BLaER1 (cell line): ENCODE data around the gene TIGAR.

Experiments used
- H3K27ac ChIP-seq: shearing (Covaris generic); formaldehyde crosslinking; 2 replicates; pipeline ENCODE4 v1.8.1; 2022
- H3K27me3 ChIP-seq: shearing (Covaris generic); formaldehyde crosslinking; 2 replicates; pipeline ENCODE4 v1.8.1; 2022
- H3K36me3 ChIP-seq: shearing (Covaris generic); formaldehyde crosslinking; 2 replicates; pipeline ENCODE4 v1.8.1; 2022
- H3K4me1 ChIP-seq: shearing (Covaris generic); formaldehyde crosslinking; 2 replicates; pipeline ENCODE4 v1.8.1; 2022
- H3K4me2 ChIP-seq: shearing (Covaris generic); formaldehyde crosslinking; 2 replicates; pipeline ENCODE4 v1.8.1; 2022
- H3K4me3 ChIP-seq: shearing (Covaris generic); formaldehyde crosslinking; 2 replicates; pipeline ENCODE4 v1.8.1; 2022
- H3K9ac ChIP-seq: shearing (Covaris generic); formaldehyde crosslinking; 2 replicates; pipeline ENCODE4 v1.8.1; 2022
- H3K9me3 ChIP-seq: shearing (Covaris generic); formaldehyde crosslinking; 2 replicates; pipeline ENCODE4 v1.8.1; 2022
- H4K20me1 ChIP-seq: shearing (Covaris generic); formaldehyde crosslinking; 2 replicates; pipeline ENCODE4 v1.8.1; 2022
- Cebpa-rat ChIP-seq: shearing (Covaris generic); IDR thresholded peaks from 2 replicates; pipeline ENCODE4 v1.8.1; 2022

The TIGAR gene, protein sequence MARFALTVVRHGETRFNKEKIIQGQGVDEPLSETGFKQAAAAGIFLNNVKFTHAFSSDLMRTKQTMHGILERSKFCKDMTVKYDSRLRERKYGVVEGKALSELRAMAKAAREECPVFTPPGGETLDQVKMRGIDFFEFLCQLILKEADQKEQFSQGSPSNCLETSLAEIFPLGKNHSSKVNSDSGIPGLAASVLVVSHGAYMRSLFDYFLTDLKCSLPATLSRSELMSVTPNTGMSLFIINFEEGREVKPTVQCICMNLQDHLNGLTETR

DNA sequence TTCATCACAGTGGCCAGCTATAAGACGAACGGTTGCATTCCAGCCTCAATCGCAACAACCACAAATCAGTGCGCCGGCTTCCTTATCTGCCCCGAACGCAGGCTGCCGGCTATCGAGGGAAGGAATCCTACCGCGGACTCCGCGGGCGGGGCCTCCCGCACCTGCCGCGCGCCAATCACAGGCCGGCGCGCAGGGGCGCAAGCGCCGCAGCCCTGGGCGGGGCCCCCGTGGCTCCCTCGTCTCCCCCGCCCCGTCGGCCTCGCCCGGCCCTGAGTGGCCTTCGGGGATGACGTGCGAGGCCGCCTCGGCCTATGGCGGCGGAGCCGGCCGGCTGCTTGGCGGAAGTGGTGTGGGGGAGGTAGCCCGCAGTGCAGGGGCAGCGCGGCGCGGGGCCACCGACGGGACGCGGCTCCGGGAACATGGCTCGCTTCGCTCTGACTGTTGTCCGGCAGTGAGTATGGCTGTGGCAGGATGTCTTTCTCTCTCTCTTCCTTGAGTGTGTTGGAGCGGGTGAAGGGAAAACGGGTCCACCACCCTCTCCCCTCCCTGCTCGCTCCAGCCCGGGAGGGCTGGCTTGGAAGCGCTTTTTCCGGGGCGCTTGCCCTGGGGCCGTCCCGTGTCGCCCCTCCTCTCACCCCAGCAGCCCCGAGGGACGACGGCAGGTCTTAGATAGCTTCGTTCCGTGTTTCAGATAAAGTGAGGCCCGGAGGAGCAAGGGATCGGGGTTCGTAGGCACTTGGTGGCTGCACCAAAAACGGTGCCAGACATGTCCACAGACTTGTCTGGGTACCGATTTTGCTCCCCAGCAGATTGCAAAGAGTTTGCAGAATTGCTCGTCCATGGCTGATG, at the start of gene TIGAR:
Gene TIGAR (plus strand): TSS at position 361 of the 849 bp plus-strand sequence. CDS start 59 bp downstream, at position 420.
- Histone ChIP-seq H3K36me3 (peaks cover 18% of the 10 kb centered on the region), H3K9ac (peak within 1 kb of the TSS; percentile 85), H3K4me2 (peak within 1 kb of the TSS; percentile 90), H3K27ac (peak within 1 kb of the TSS; percentile 78), H3K9me3 (no peaks in the 10 kb centered on the region), H3K4me1 (peaks cover 30% of the 10 kb centered on the region), H3K4me3 (peak within 1 kb of the TSS; percentile 80), H3K27me3 (no peaks in the 10 kb centered on the region), H4K20me1 (peaks cover 20% of the 10 kb centered on the region; the same call in 1 of the 2 replicates)
- TF ChIP-seq Cebpa-rat: no peak

DNA sequence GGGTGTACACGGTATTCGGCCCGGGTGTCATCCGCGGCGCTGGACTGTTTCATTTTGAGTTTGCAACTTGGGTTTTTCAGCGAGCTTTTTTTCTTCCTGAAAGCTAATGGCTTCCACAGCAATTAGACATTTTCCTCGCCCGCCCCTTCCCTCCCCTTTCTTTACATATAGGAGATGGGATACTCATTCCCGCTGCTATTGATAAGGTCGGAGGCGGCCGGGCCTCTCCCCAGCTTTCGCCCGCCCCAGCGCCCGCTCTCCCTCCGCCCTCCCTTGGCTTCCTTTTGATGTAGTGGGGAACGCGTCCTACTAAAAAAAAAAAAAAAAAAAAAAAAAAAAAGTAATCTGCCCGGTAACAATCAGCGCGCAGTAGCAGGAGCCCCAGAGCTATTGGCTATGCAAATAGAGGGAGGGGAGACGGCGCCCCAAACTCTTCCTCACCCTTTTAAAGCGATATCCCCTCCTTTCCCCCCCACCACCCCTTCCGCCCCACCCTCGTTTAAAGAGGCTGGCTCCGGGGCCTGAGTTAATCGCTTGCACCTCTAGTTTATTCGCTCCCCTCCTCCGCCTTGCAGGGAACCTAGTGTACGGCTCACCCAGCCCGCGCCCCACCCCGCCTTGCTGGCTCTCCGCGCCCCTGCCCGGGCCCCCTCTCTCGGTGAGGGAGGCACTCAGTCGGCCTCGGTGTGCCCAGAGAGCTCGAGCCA, 49.1 kb upstream of the TIGAR start:
- Histone ChIP-seq H3K9me3 (no peaks in the 10 kb centered on the region), H3K4me3 (peak overlapping the region; percentile 55), H4K20me1 (peaks cover 85% of the 10 kb centered on the region), H3K4me1 (peaks cover 44% of the 10 kb centered on the region), H3K27ac (no peak overlapping the region), H3K27me3 (peaks cover 100% of the 10 kb centered on the region), H3K4me2 (peak overlapping the region; percentile 69), H3K9ac (no peak overlapping the region), H3K36me3 (no peaks in the 10 kb centered on the region)
- TF ChIP-seq Cebpa-rat: no peak

DNA sequence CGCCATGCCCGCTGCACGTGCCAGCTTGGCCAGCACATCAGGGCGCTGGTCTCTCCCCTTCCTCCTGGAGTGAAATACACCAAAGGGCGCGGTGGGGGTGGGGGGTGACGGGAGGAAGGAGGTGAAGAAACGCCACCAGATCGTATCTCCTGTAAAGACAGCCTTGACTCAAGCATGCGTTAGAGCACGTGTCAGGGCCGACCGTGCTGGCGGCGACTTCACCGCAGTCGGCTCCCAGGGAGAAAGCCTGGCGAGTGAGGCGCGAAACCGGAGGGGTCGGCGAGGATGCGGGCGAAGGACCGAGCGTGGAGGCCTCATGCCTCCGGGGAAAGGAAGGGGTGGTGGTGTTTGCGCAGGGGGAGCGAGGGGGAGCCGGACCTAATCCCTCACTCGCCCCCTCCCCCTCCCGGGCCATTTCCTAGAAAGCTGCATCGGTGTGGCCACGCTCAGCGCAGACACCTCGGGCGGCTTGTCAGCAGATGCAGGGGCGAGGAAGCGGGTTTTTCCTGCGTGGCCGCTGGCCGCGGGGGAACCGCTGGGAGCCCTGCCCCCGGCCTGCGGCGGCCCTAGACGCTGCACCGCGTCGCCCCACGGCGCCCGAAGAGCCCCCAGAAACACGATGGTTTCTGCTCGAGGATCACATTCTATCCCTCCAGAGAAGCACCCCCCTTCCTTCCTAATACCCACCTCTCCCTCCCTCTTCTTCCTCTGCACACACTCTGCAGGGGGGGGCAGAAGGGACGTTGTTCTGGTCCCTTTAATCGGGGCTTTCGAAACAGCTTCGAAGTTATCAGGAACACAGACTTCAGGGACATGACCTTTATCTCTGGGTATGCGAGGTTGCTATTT, 48.4 kb upstream of the TIGAR start:
- peaks cover 82% of the 10 kb centered on the region for H4K20me1 ChIP-seq
- peak overlapping the region; percentile 69 for H3K4me2 ChIP-seq
- TF ChIP-seq Cebpa-rat: no peak
- no peak overlapping the region for H3K9ac ChIP-seq
- peaks cover 99% of the 10 kb centered on the region for H3K27me3 ChIP-seq
- peak overlapping the region; percentile 55 for H3K4me3 ChIP-seq
- H3K36me3 ChIP-seq: no peaks in the 10 kb centered on the region
- no peak overlapping the region for H3K27ac ChIP-seq
- peaks cover 44% of the 10 kb centered on the region for H3K4me1 ChIP-seq
- no peaks in the 10 kb centered on the region for H3K9me3 ChIP-seq

DNA sequence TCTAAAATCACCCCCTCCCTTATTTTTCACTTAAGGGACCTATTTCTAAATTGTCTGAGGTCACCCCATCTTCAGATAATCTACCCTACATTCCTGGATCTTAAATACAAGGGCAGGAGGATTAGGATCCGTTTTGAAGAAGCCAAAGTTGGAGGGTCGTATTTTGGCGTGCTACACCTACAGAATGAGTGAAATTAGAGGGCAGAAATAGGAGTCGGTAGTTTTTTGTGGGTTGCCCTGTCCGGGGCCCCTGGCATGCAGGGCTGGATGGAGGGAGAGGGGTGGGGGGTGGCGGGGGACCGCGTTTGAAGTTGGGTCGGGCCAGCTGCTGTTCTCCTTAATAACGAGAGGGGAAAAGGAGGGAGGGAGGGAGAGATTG, 47.8 kb upstream of the TIGAR start:
- Histone ChIP-seq H3K4me3 (no peak overlapping the region), H3K4me2 (peak overlapping the region; percentile 69), H4K20me1 (peaks cover 76% of the 10 kb centered on the region), H3K9ac (no peak overlapping the region), H3K4me1 (peaks cover 44% of the 10 kb centered on the region), H3K9me3 (no peaks in the 10 kb centered on the region), H3K36me3 (no peaks in the 10 kb centered on the region), H3K27me3 (peaks cover 98% of the 10 kb centered on the region), H3K27ac (no peak overlapping the region)
- TF ChIP-seq Cebpa-rat: no peak

DNA sequence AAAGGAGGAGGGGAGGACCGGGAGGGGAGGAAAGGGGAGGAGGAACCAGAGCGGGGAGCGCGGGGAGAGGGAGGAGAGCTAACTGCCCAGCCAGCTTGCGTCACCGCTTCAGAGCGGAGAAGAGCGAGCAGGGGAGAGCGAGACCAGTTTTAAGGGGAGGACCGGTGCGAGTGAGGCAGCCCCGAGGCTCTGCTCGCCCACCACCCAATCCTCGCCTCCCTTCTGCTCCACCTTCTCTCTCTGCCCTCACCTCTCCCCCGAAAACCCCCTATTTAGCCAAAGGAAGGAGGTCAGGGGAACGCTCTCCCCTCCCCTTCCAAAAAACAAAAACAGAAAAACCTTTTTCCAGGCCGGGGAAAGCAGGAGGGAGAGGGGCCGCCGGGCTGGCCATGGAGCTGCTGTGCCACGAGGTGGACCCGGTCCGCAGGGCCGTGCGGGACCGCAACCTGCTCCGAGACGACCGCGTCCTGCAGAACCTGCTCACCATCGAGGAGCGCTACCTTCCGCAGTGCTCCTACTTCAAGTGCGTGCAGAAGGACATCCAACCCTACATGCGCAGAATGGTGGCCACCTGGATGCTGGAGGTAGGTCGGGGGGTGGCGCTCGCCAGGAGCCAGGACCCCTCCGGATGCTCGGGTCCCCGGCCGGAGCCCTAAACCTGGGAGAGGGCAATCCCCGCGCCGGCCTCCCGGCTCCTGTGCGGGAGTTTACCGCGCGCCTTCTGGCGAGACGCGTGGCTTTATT, 47.2 kb upstream of the TIGAR start, which contains the start of gene CCND2:
Gene CCND2 (plus strand): TSS at position 111 of the 744 bp plus-strand sequence. CDS start 279 bp downstream, at position 390.
- peaks cover 44% of the 10 kb centered on the region for H3K4me1 ChIP-seq
- no peaks in the 10 kb centered on the region for H3K9me3 ChIP-seq
- no peak within 1 kb of the TSS for H3K9ac ChIP-seq
- no peaks in the 10 kb centered on the region for H3K36me3 ChIP-seq
- H3K27ac ChIP-seq: no peak within 1 kb of the TSS
- H3K4me3 ChIP-seq: peak within 1 kb of the TSS; percentile 55
- H3K27me3 ChIP-seq: peaks cover 96% of the 10 kb centered on the region
- H4K20me1 ChIP-seq: peaks cover 70% of the 10 kb centered on the region
- peak within 1 kb of the TSS; percentile 69 for H3K4me2 ChIP-seq
- TF ChIP-seq Cebpa-rat: no peak

DNA sequence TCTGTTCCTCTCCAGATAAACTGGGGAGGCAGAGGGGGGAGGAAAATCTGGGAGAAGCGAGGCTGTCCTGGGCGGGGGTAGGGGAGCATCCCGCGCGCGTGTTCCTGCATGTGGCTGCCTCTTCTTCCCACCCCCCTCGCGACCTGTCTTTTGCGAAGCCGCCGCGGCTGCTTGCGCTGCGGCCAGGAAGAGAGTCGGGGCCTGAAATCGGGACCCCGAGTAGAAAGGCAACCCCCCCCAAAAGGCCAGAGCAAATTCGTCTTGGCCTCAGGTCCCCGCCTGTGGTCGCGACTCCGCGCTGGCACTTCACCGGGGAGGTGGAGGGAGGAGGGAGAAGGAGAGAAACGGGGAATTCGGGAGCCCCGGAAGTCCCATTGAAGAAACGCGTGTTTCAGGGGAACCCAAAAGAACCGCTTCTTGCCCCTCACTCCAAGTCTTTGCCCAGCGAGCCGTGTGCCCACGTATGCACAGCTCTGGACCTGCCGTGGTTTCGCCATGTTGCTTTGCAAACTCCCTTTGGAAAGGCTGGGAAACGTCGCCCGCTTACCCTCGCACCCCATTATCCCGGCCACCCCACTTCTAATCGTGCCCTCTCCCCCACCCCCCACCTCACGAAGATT, 46.5 kb upstream of the TIGAR start:
- Histone ChIP-seq H3K9ac (no peak overlapping the region), H3K4me1 (peaks cover 40% of the 10 kb centered on the region), H3K4me2 (peak overlapping the region; percentile 69), H4K20me1 (peaks cover 68% of the 10 kb centered on the region), H3K27ac (no peak overlapping the region), H3K4me3 (peak overlapping the region; percentile 48), H3K36me3 (no peaks in the 10 kb centered on the region), H3K27me3 (peaks cover 91% of the 10 kb centered on the region), H3K9me3 (no peaks in the 10 kb centered on the region)
- no peak for TF ChIP-seq Cebpa-rat

DNA sequence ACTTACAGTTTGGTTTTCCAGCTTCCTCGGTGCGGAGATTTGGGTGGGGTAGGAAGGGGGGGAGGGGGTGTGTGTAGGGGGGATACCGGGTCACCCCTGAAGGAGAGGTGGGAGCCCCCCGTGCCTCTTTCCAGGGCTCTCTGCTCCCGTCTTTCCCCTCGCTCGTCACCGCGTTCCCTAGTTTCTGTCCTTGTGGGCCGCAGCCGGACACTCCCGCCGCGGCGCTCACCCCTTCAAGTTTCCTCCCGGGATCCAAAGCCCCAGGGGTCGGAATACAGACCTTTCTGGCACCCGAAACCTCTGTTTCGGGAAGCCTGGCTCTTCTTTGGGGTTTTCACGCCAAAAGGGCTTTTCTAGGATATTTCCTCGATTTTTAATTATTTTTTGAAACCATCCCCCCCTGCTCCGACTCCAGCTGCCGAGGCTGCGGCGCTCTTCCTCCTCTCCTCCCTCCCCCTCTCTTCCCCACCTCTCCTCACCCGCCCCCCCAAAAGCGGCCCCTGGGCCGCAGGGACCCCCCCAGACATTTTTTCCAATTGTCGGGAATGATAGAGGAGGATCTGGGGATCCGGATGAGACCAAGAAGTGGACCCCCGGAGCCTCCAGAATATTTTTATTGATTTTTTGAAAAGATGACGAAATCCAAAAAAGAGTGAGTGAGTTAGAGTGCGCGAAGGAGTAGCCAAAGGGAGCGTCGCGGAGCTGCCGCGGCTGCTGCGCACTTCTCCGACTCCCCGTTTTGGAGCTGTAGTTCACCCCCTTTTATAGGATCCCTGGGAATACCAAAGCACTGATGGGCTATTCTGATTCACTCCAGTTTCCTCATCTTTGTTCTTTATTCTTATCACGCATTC, 45.8 kb upstream of the TIGAR start:
- TF ChIP-seq Cebpa-rat: no peak
- H3K9ac ChIP-seq: no peak overlapping the region
- no peaks in the 10 kb centered on the region for H3K36me3 ChIP-seq
- H3K27me3 ChIP-seq: peaks cover 91% of the 10 kb centered on the region
- H3K4me2 ChIP-seq: peak overlapping the region; percentile 69; the same call in 1 of the 2 replicates
- no peaks in the 10 kb centered on the region for H3K9me3 ChIP-seq
- peaks cover 60% of the 10 kb centered on the region for H4K20me1 ChIP-seq
- H3K4me3 ChIP-seq: no peak overlapping the region
- H3K27ac ChIP-seq: no peak overlapping the region
- peaks cover 33% of the 10 kb centered on the region for H3K4me1 ChIP-seq
